ENCODE results near the gene ADAM10. TPM values are rescaled to one million over a fixed set of nuclear protein-coding genes. Genes with fewer than 3 reads are reported as not detected.
"Not testable (repeated sequence)": the region's sequence is repeated elsewhere in the genome, so short reads cannot be mapped to it uniquely, and the experiment has no call there.

Gene ADAM10
- total RNA-seq, 4 donors from 2014 or later, result 45.1 to 57.0 (median 52.5) TPM

GRCh38 chr15:58627701-58628100 lies 121.8 kb downstream of the ADAM10 start:
- no peaks in the 10 kb centered on the region for H3K9me3 ChIP-seq
- no peaks in the 10 kb centered on the region for H3K27me3 ChIP-seq
- H3K4me3 ChIP-seq, result no peak overlapping the region
- peaks cover 15% of the 10 kb centered on the region for H3K36me3 ChIP-seq
- no peak for DNase-seq (ENCODE audit: low spot score in 2 of 2)
- peak overlapping the region; percentile 73 for H3K27ac ChIP-seq
- TF ChIP-seq EP300 (IDR thresholded peaks at IDR 0.05) (no peak), POLR2AphosphoS5 (IDR thresholded peaks at IDR 0.05) (no peak), POLR2A (IDR thresholded peaks at IDR 0.05) (no peak)
- TF ChIP-seq, protein P1, sequence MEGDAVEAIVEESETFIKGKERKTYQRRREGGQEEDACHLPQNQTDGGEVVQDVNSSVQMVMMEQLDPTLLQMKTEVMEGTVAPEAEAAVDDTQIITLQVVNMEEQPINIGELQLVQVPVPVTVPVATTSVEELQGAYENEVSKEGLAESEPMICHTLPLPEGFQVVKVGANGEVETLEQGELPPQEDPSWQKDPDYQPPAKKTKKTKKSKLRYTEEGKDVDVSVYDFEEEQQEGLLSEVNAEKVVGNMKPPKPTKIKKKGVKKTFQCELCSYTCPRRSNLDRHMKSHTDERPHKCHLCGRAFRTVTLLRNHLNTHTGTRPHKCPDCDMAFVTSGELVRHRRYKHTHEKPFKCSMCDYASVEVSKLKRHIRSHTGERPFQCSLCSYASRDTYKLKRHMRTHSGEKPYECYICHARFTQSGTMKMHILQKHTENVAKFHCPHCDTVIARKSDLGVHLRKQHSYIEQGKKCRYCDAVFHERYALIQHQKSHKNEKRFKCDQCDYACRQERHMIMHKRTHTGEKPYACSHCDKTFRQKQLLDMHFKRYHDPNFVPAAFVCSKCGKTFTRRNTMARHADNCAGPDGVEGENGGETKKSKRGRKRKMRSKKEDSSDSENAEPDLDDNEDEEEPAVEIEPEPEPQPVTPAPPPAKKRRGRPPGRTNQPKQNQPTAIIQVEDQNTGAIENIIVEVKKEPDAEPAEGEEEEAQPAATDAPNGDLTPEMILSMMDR (IDR thresholded peaks at IDR 0.05), result no peak
- H3K4me1 ChIP-seq, result peaks cover 18% of the 10 kb centered on the region
- WGBS, result 8% methylated on average over 1 of the region's 1 CpG

- TF ChIP-seq, protein P1 (IDR thresholded peaks at IDR 0.05), result no peak
- TF ChIP-seq POLR2AphosphoS5 (IDR thresholded peaks at IDR 0.05), result no peak
- TF ChIP-seq EP300 (IDR thresholded peaks at IDR 0.05), result no peak
- TF ChIP-seq POLR2A (IDR thresholded peaks at IDR 0.05), result no peak
- Histone ChIP-seq H3K4me3 (no peak overlapping the region), H3K27me3 (no peaks in the 10 kb centered on the region), H3K9me3 (no peaks in the 10 kb centered on the region), H3K27ac (no peak overlapping the region), H3K36me3 (peaks cover 15% of the 10 kb centered on the region), H3K4me1 (peaks cover 18% of the 10 kb centered on the region)
- no peak for DNase-seq (ENCODE audit: low spot score in 2 of 2)
- 71% methylated on average over 2 of the region's 2 CpGs for WGBS
Measured at GRCh38 chr15:58627046-58627445, 122.5 kb downstream of the ADAM10 start.

DNA sequence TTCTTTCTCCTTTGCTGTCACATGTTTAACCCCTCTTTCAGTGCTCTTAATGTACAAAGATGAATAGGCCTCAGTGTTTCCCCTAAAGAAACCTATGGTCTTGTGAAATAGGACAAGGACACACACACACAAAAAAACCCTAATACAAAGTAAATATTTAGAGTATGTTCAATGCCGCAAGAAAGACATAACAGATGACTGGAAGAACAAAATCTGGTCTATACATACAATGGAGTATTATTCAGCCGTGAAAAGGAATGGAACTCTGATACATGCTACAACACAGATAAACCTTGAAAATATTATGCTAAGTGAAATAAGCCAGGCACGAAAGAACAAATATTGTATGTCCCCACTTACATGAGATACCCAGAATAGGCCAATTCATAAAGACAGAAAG lies 123.1 kb downstream of the ADAM10 start:
- no peak overlapping the region for H3K4me3 ChIP-seq
- H3K36me3 ChIP-seq, result peaks cover 13% of the 10 kb centered on the region
- 97% methylated on average over 3 of the region's 3 CpGs for WGBS
- no peak overlapping the region for H3K27ac ChIP-seq
- no peaks in the 10 kb centered on the region for H3K27me3 ChIP-seq
- DNase-seq (ENCODE audit: low spot score in 2 of 2), result no peak
- no peak for TF ChIP-seq POLR2A (IDR thresholded peaks at IDR 0.05)
- TF ChIP-seq EP300 (IDR thresholded peaks at IDR 0.05), result no peak
- TF ChIP-seq, protein P1 (IDR thresholded peaks at IDR 0.05), result no peak
- TF ChIP-seq POLR2AphosphoS5 (IDR thresholded peaks at IDR 0.05), result no peak
- peaks cover 18% of the 10 kb centered on the region for H3K4me1 ChIP-seq
- no peaks in the 10 kb centered on the region for H3K9me3 ChIP-seq

DNA sequence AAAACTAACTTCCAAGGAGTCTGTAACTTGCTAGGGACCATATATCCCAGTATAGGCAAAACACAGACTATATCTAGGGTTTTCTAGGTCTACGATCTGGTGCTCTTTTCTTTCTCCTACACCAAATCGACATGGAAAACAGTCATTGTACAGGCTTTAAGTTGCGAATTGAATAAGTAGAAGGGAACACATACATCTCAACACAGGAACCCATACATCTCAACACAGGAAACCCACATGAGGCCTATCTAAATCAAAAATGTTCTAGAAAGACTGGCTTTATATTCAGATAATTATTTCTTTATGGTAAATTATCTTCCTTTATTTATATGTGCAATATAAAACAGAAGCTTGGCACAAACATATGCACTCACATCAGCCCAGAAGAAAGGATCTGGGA lies 126.6 kb downstream of the ADAM10 start:
- 85% methylated on average over 3 of the region's 3 CpGs for WGBS
- TF ChIP-seq EP300 (IDR thresholded peaks at IDR 0.05) (no peak), POLR2AphosphoS5 (IDR thresholded peaks at IDR 0.05) (no peak), POLR2A (IDR thresholded peaks at IDR 0.05) (no peak)
- TF ChIP-seq, protein P1 (IDR thresholded peaks at IDR 0.05), result no peak
- H3K9me3 ChIP-seq, result no peaks in the 10 kb centered on the region
- peaks cover 28% of the 10 kb centered on the region for H3K36me3 ChIP-seq
- no peak overlapping the region for H3K4me3 ChIP-seq
- peaks cover 6% of the 10 kb centered on the region for H3K4me1 ChIP-seq
- no peaks in the 10 kb centered on the region for H3K27me3 ChIP-seq
- no peak overlapping the region for H3K27ac ChIP-seq
- DNase-seq (ENCODE audit: low spot score in 2 of 2), result no peak

GRCh38 chr15:58620268-58620667 lies 129.2 kb downstream of the ADAM10 start:
- H3K4me1 ChIP-seq; H3K4me3 ChIP-seq; DNase-seq (ENCODE audit: low spot score in 2 of 2); H3K27me3 ChIP-seq; H3K27ac ChIP-seq; H3K9me3 ChIP-seq: not testable (repeated sequence)
- peaks cover 19% of the 10 kb centered on the region for H3K36me3 ChIP-seq

- Histone ChIP-seq H3K27ac (no peak overlapping the region), H3K4me3 (no peak overlapping the region), H3K27me3 (no peaks in the 10 kb centered on the region), H3K36me3 (peaks cover 30% of the 10 kb centered on the region), H3K4me1 (no peaks in the 10 kb centered on the region), H3K9me3 (peaks cover 14% of the 10 kb centered on the region)
- no peak for TF ChIP-seq EP300 (IDR thresholded peaks at IDR 0.05)
- TF ChIP-seq, protein P1 (IDR thresholded peaks at IDR 0.05), result no peak
- no peak for TF ChIP-seq POLR2A (IDR thresholded peaks at IDR 0.05)
- no peak for TF ChIP-seq POLR2AphosphoS5 (IDR thresholded peaks at IDR 0.05)
- no peak for DNase-seq (ENCODE audit: low spot score in 2 of 2)
- 81% methylated on average over 1 of the region's 1 CpG for WGBS
Measured at GRCh38 chr15:58616171-58616570, 133.3 kb downstream of the ADAM10 start.
